Motor neuron (in vitro differentiated cells): ENCODE results near the gene C9orf50. TPM values are rescaled to one million over a fixed set of nuclear protein-coding genes. Genes with fewer than 3 reads are reported as not detected.

Source experiments
- ATAC-seq, 8 experiments: fragments of 200-7000 bp; cut with Tn5 transposase; replicated peaks in 6 of 8; 2 replicates each; pipeline ENCODE4 v1.8.0; 2021; ENCODE audit warnings: mild to moderate bottlenecking in 8 of 8, moderate library complexity in 8 of 8
- H3K27ac ChIP-seq, 2 donors: fragments of 250-450 bp; sonication (Bioruptor Pico); 2 replicates each; pipeline ENCODE4 v1.9.0; 2021; ENCODE audit warnings: antibody characterized with exemption in 2 of 2, mild to moderate bottlenecking in 2 of 2, moderate library complexity in 1 of 2
- H3K4me1 ChIP-seq, 2 donors: fragments of 250-450 bp; sonication (Bioruptor Pico); replicated peaks in 1 of 2; 2 replicates each; pipeline ENCODE4 v1.6.1; 2021; ENCODE audit warnings: antibody characterized with exemption in 2 of 2, mild to moderate bottlenecking in 2 of 2, moderate library complexity in 1 of 2
- H3K4me3 ChIP-seq, 5 donors: fragments of 250-450 bp; sonication (Bioruptor Pico); 2 replicates each; pipeline ENCODE4 v1.9.0; 2021; ENCODE audit warnings: antibody characterized with exemption in 5 of 5, mild to moderate bottlenecking in 5 of 5, moderate library complexity in 4 of 5
- WGBS, 10 experiments: fragments of 450-650 bp; shearing (Covaris generic); methylation state at CpG; one replicate each; pipeline ENCODE4 v1.0.0; 2022; 5-methylcytosine and 5-hydroxymethylcytosine counted together
- in situ Hi-C, 9 experiments: fragments of 400-800 bp; cut with MboI; loops; one replicate each; pipeline ENCODE4 v1.15.0; 2021; ENCODE audit warnings: low sequenced_read_pairs in 9 of 9, low pct_unique_long_range_greater_than_20kb in 2 of 9; ENCODE audit not compliant: unreplicated experiment in 9 of 9
- total RNA-seq, 8 experiments: library from RNA; unstranded; fragments of 300-600 nt; gene quantifications; 2 replicates each; pipeline versions ENCODE4 v1.2.3 to v1.2.4, GENCODE V29; 2022

The C9orf50 gene
- total RNA-seq, 8 experiments from 2014 or later, result 0.22 to 1.00 (median 0.49) TPM; not detected in 2

- ATAC-seq, result no peak
- in situ Hi-C loops, result loop anchor here in 6 of 9 experiments (10.0 to 25.0 kb wide), 2 partner anchors 139 to 141 kb away; no protein-coding TSS in a partner anchor
- Histone ChIP-seq H3K4me3 (no peak overlapping the region), H3K4me1 (peaks cover 12 to 21% of the 10 kb centered on the region in 2 donors), H3K27ac (no peak overlapping the region)
- 61 to 100% (median 85%) methylated on average over 1 to 8 of the region's 12 CpGs; no CpG with 5 or more reads in 5 of the 10 experiments for WGBS, 10 experiments
Observed at GRCh38 chr9:129646252-129646651, 25.4 kb upstream of the C9orf50 start.

- WGBS, 10 experiments, result 76 to 100% (median 90%) methylated on average over 1 to 9 of the region's 17 CpGs; no CpG with 5 or more reads in 7 of the 10 experiments
- no peak overlapping the region for H3K27ac ChIP-seq
- H3K4me3 ChIP-seq, result no peak overlapping the region
- in situ Hi-C loops, result loop anchor here in 6 of 9 experiments (10.0 to 25.0 kb wide), 2 partner anchors 140 to 142 kb away; no protein-coding TSS in a partner anchor
- peaks cover 20 to 29% of the 10 kb centered on the region in 2 donors for H3K4me1 ChIP-seq
- ATAC-seq, result no peak
Observed at GRCh38 chr9:129644902-129645301, 24.0 kb upstream of the C9orf50 start.

DNA sequence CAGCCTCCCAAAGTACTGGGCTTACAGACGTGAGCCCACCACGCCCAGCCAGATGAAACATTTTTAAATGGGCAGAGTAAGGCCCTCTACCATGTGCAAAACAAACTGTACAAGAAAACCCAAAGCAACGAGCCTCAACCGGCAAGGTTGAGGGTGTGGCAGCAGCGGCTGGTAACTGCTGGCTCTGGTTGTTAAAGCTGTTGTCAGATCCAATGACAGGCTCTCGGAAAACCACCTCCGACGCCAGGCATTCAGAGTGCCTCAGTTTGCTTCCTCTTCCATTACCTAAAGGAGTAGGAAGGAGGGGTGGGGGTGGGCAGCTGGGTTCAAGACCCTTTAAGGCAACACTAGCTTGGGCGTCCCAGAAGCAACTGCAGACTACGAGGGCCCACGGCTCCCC is 23.5 kb upstream of the C9orf50 start:
- 32 to 83% (median 51%) methylated on average over 1 to 9 of the region's 11 CpGs; no CpG with 5 or more reads in 6 of the 10 experiments for WGBS, 10 experiments
- no peak for ATAC-seq
- Histone ChIP-seq H3K4me3 (no peak overlapping the region), H3K4me1 (peaks cover 21 to 29% of the 10 kb centered on the region in 2 donors), H3K27ac (no peak overlapping the region)
- in situ Hi-C loops, result loop anchor here in 6 of 9 experiments (10.0 to 25.0 kb wide), 2 partner anchors 140 to 143 kb away; no protein-coding TSS in a partner anchor

- Histone ChIP-seq H3K4me3 (no peak overlapping the region), H3K27ac (no peak overlapping the region), H3K4me1 (peaks cover 23 to 28% of the 10 kb centered on the region in 2 donors)
- ATAC-seq, result no peak
- WGBS, 10 experiments, result 60 to 96% (median 82%) methylated on average over 1 to 7 of the region's 10 CpGs; no CpG with 5 or more reads in 4 of the 10 experiments
- in situ Hi-C loops, result loop anchor here in 6 of 9 experiments (10.0 to 25.0 kb wide), 2 partner anchors 141 to 144 kb away; no protein-coding TSS in a partner anchor
Observed at GRCh38 chr9:129643706-129644105, 22.8 kb upstream of the C9orf50 start.

DNA sequence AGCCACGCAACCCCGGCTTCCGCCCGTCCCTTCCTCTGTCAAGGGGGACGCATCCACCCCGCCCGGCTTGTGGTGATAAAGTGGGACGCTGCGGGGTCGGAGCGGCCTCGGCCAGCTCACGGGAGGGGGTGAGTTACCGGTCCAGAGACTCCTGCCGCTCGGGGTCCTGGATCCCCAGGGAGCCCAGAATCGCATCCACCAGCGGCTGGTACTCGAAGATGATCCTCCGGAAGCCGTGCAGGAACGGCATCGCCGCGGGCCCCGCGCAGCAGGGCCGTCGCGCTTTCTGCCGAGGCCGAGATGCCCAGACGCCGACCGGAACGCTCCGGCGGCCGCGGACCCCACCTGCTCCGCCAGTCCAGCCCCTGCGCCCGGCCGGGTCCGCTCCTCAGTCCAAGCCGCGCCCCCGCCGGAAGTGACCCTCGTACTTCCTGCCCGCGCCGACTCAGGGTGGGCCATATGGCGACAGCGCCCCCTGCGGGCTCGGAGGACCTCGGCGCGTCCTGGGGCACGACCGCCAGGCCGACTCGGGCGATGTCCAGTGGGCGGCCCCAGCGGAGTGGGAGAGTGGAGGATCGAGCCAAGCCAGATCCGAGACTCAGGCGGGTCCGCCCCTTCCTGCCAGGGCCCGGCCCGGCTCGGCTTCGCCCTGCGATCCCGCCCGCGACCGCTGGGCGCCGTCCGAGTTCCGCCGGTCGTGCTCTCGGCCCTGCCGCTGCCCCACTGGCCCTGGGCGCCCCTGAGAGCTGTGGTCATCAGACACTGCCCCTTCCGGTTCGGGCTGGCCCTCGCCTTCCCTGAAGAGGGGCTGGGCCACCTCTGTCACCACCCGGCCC is 21.1 kb upstream of the C9orf50 start, which contains the start of gene ASB6:
Gene ASB6, minus strand, starts transcription at position 402 of the 836 bp plus-strand sequence. Its CDS starts 152 bp downstream, at position 250.
- peak within 1 kb of the TSS; percentile 35 to 85 for H3K27ac ChIP-seq
- H3K4me1 ChIP-seq, result peaks cover 19 to 21% of the 10 kb centered on the region in 2 donors
- peak; percentile 84 to 97 (median 92) for ATAC-seq
- H3K4me3 ChIP-seq, result peak within 1 kb of the TSS; percentile 77 to 96 (median 81)
- in situ Hi-C loops, result loop anchor here in 6 of 9 experiments (10.0 to 25.0 kb wide), 2 partner anchors 143 to 145 kb away; no protein-coding TSS in a partner anchor
- WGBS, 10 experiments, result 0 to 2% (median 0%) methylated on average over 2 to 11 of the region's 93 CpGs; no CpG with 5 or more reads in 6 of the 10 experiments

GRCh38 chr9:129640871-129641749 is 20.2 kb upstream of the C9orf50 start:
- 0 to 4% (median 0%) methylated on average over 1 to 5 of the region's 44 CpGs; no CpG with 5 or more reads in 4 of the 10 experiments for WGBS, 10 experiments
- H3K4me3 ChIP-seq, result peak overlapping the region; percentile 77 to 96 (median 81)
- peak overlapping the region in 1 of 2 donors; percentile 85 for H3K27ac ChIP-seq
- peaks cover 19 to 21% of the 10 kb centered on the region in 2 donors for H3K4me1 ChIP-seq
- peak in 3 of 8 experiments; percentile 1 to 10 (median 8) for ATAC-seq
- in situ Hi-C loops, result loop anchor here in 6 of 9 experiments (10.0 to 25.0 kb wide), 2 partner anchors 144 to 146 kb away; no protein-coding TSS in a partner anchor

GRCh38 chr9:129640086-129640870 is 19.4 kb upstream of the C9orf50 start:
- in situ Hi-C loops, result loop anchor here in 6 of 9 experiments (10.0 to 25.0 kb wide), 2 partner anchors 145 to 147 kb away; no protein-coding TSS in a partner anchor
- ATAC-seq, result peak in 4 of 8 experiments; percentile 0 to 60 (median 8)
- Histone ChIP-seq H3K27ac (no peak overlapping the region), H3K4me1 (peaks cover 19 to 21% of the 10 kb centered on the region in 2 donors), H3K4me3 (peak overlapping the region; percentile 77 to 96 (median 81))
- 7 to 64% (median 54%) methylated on average over 2 to 18 of the region's 25 CpGs; no CpG with 5 or more reads in 3 of the 10 experiments for WGBS, 10 experiments

DNA sequence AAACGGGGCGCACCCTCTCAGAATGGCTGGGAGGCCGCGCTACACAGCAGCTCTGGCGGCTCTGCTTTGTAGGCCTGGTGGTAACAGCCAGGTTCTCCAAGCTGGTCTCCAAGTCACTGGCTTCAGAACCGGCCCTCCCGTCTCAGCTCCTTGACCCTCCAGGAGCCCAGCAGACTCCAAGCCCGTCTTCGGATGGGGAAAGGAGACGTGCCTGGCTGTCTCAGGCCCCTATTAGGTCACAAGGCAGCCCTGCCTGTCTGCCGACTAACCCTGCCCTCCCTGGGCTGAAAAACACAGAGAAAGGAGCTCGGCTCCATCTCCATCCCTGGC is 18.8 kb upstream of the C9orf50 start:
- 20 to 87% (median 83%) methylated on average over 1 to 9 of the region's 12 CpGs; no CpG with 5 or more reads in 5 of the 10 experiments for WGBS, 10 experiments
- in situ Hi-C loops, result loop anchor here in 7 of 9 experiments (10.0 to 25.0 kb wide), 2 partner anchors 145 to 148 kb away; no protein-coding TSS in a partner anchor
- H3K27ac ChIP-seq, result peak overlapping the region in 1 of 2 donors; percentile 62
- ATAC-seq, result no peak
- no peak overlapping the region for H3K4me3 ChIP-seq
- peaks cover 19 to 21% of the 10 kb centered on the region in 2 donors for H3K4me1 ChIP-seq

GRCh38 chr9:129639034-129639630 is 18.2 kb upstream of the C9orf50 start:
- H3K27ac ChIP-seq, result peak overlapping the region in 1 of 2 donors; percentile 62
- 71 to 100% (median 100%) methylated on average over 1 to 6 of the region's 17 CpGs; no CpG with 5 or more reads in 3 of the 10 experiments for WGBS, 10 experiments
- in situ Hi-C loops, result loop anchor here in 6 of 9 experiments (10.0 to 25.0 kb wide), 2 partner anchors 146 to 148 kb away; no protein-coding TSS in a partner anchor

GRCh38 chr9:129637673-129638439 is 17.0 kb upstream of the C9orf50 start:
- in situ Hi-C loops, result loop anchor here in 6 of 9 experiments (10.0 to 25.0 kb wide), 2 partner anchors 147 to 149 kb away; no protein-coding TSS in a partner anchor
- Histone ChIP-seq H3K27ac (no peak overlapping the region), H3K4me3 (no peak overlapping the region), H3K4me1 (peaks cover 19 to 21% of the 10 kb centered on the region in 2 donors)
- no peak for ATAC-seq
- WGBS, 10 experiments, result 80 to 100% (median 88%) methylated on average over 1 to 11 of the region's 29 CpGs; no CpG with 5 or more reads in 5 of the 10 experiments

More at GRCh38 chr9:129639034-129639630, 18.2 kb upstream of the C9orf50 start:
- H3K4me3 ChIP-seq, result no peak overlapping the region
- ATAC-seq, result no peak
- peaks cover 19 to 21% of the 10 kb centered on the region in 2 donors for H3K4me1 ChIP-seq
